HG03521 (cell line): ENCODE data around the gene PRAMEF17.
"Not testable (repeated sequence)": the region's sequence is repeated elsewhere in the genome, so short reads cannot be mapped to it uniquely, and the experiment has no call there.

Experiments used
- ATAC-seq: cut with Tn5 transposase; IDR thresholded peaks from one replicate; pipeline ENCODE4 v1.9.1; 2021; ENCODE audit warnings: mild to moderate bottlenecking, moderate library complexity; ENCODE audit not compliant: unreplicated experiment

Gene PRAMEF17

DNA sequence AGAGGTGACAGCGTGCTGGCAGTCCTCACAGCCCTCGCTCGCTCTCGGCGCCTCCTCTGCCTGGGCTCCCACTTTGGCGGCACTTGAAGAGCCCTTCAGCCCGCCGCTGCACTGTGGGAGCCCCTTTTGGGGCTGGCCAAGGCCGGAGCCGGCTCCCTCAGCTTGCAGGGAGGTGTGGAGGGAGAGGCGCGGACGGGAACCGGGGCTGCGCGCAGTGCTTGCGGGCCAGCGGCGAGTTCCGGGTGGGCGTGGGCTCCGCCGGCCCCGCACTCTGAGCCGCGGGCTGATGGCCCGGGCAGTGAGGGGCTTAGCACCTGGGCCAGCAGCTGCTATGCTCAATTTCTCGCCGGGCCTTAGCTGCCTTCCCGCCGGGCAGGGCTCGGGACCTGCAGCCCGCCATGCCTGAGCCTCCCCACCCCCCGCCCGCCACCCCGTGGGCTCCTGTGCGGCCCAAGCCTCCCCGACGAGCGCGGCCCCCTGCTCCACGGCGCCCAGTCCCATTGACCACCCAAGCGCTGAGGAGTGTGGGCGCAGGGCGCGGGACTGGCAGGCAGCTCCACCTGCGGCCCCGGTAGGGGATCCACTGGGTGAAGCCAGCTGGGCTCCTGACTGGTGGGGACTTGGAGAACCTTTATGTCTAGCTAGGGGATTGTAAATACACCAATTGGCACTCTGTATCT lies 49.8 kb downstream of the PRAMEF17 start:
- not testable (repeated sequence) for ATAC-seq
